ENCODE data around the gene PLK3.

The PLK3 gene

GRCh38 chr1:44778705-44779576 lies 21.2 kb upstream of the PLK3 start:
- Histone ChIP-seq H3K27ac (ENCODE audit: low read depth, low read length) (no peak overlapping the region; the same call in 1 of the 2 replicates), H3K27me3 (ENCODE audit: insufficient read depth, low read length) (no peaks in the 10 kb centered on the region), H3K4me1 (ENCODE audit: insufficient read depth, low read length) (peaks cover 12% of the 10 kb centered on the region), H3K9me3 (ENCODE audit: insufficient read depth, low read depth, low read length) (no peaks in the 10 kb centered on the region), H3K36me3 (ENCODE audit: insufficient read depth, low read length) (peaks cover 54% of the 10 kb centered on the region), H3K9ac (ENCODE audit: low read depth, low read length) (no peak overlapping the region), H3K4me3 (ENCODE audit: low read length) (no peak overlapping the region; the same call in 1 of the 2 replicates)
- 97% methylated on average over 6 of the region's 6 CpGs for WGBS

GRCh38 chr1:44780583-44781121 lies 19.5 kb upstream of the PLK3 start:
- H3K4me1 ChIP-seq (ENCODE audit: insufficient read depth, low read length): peaks cover 19% of the 10 kb centered on the region

DNA sequence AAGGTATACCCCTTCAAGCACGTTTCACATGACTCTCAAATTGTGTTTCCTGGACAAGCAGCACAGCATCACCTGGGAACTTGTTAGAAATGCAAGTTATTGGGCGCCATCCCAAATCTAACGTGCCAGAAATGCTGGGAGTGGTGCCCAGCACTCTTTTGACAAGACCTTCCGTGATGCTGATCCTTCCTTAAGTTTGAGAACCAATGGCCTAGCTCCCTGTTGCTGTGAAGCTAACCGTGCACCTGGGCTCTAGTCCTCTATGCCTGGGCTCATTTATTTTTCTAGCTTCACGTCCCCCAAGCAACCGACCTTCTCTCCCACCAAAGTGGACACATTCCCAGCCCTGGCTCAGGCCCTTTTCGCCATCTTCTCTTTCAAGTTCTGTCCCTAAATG lies 16.5 kb upstream of the PLK3 start:
- Histone ChIP-seq H3K9me3 (ENCODE audit: insufficient read depth, low read depth, low read length) (no peaks in the 10 kb centered on the region), H3K36me3 (ENCODE audit: insufficient read depth, low read length) (peaks cover 25% of the 10 kb centered on the region), H3K9ac (ENCODE audit: low read depth, low read length) (peak overlapping the region; percentile 75), H3K27ac (ENCODE audit: low read depth, low read length) (no peak overlapping the region), H3K4me3 (ENCODE audit: low read length) (peak overlapping the region; percentile 60), H3K27me3 (ENCODE audit: insufficient read depth, low read length) (peaks cover 11% of the 10 kb centered on the region), H3K4me1 (ENCODE audit: insufficient read depth, low read length) (peaks cover 26% of the 10 kb centered on the region)
- 62% methylated on average over 8 of the region's 8 CpGs for WGBS

More at GRCh38 chr1:44780583-44781121, 19.5 kb upstream of the PLK3 start:
- Histone ChIP-seq H3K4me3 (ENCODE audit: low read length) (no peak overlapping the region), H3K9me3 (ENCODE audit: insufficient read depth, low read depth, low read length) (no peaks in the 10 kb centered on the region), H3K36me3 (ENCODE audit: insufficient read depth, low read length) (peaks cover 54% of the 10 kb centered on the region), H3K27me3 (ENCODE audit: insufficient read depth, low read length) (peaks cover 8% of the 10 kb centered on the region; the same call in 1 of the 2 replicates), H3K27ac (ENCODE audit: low read depth, low read length) (no peak overlapping the region), H3K9ac (ENCODE audit: low read depth, low read length) (no peak overlapping the region)
- 94% methylated on average over 14 of the region's 14 CpGs for WGBS

DNA sequence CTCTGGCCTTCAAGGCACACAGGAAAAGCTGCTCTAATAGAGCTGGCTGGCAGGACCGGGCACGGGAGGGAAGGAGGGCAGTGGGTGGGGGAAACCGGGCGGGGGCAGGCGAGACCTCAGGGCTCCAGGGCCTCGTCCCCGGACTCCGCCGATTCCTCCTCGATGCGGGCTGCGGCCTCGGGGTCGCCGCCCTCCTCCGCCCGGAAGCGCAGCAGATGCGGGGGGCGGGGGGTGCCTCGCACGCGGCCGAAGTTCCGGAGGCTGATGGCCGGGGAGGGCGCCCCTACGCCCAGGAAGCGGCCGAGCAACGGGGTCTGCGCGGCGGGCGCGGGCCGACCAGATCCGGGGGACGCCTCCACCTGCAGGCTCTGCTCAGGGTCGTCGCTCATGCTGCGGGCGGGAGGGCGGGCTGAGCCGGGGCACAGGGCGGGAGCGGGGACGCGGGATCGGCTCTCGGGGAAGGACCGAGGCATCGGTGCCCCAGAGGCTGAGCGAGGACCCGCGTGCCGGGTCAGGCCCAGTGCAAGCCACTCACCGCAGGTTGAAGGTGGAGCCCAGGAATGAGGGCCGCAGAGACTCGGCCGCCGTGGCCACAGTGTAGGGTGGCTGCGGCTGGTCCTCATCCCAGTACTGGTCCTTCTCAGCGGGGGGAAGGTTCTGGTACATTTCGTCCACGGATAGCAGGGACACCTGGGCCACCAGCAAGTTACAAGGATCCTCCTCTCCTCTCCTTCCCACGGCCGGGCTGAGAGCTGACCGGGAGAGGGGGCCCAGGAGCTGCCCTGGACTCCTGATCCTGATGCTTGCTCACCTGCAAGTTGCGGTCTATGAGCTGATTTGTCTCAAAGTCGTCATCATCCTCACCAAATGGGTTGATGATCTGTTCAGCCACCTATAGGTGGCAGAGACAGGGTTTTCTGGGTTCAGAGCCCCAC lies 15.8 kb upstream of the PLK3 start:
- 7% methylated on average over 71 of the region's 71 CpGs for WGBS

DNA sequence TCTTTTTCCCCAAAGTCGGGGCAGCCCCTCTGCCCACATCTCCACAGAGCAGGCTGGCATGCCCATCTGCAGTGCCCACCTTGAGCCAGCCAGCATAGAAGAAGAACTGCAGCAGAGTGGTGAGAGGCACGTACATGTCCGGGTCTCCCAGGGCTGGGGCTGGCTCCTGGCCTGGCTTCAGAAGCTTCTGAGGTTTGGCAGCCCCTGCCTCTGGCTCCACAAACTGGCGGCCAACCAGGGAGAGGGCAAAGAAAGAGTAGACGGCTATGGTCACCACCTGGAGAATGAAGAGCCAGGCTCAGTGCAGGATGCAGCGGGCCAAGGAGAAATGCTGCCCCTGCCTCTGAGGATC lies 15.2 kb upstream of the PLK3 start:
- Histone ChIP-seq H3K27me3 (ENCODE audit: insufficient read depth, low read length) (peaks cover 11% of the 10 kb centered on the region), H3K9me3 (ENCODE audit: insufficient read depth, low read depth, low read length) (no peaks in the 10 kb centered on the region), H3K4me1 (ENCODE audit: insufficient read depth, low read length) (peaks cover 28% of the 10 kb centered on the region), H3K36me3 (ENCODE audit: insufficient read depth, low read length) (peaks cover 13% of the 10 kb centered on the region; the same call in 1 of the 2 replicates), H3K9ac (ENCODE audit: low read depth, low read length) (no peak overlapping the region), H3K4me3 (ENCODE audit: low read length) (peak overlapping the region; percentile 60), H3K27ac (ENCODE audit: low read depth, low read length) (no peak overlapping the region)
- 89% methylated on average over 6 of the region's 6 CpGs for WGBS

More for the DNA sequence above, 15.8 kb upstream of the PLK3 start:
- H3K36me3 ChIP-seq (ENCODE audit: insufficient read depth, low read length): peaks cover 18% of the 10 kb centered on the region
- H3K27me3 ChIP-seq (ENCODE audit: insufficient read depth, low read length): peaks cover 11% of the 10 kb centered on the region
- no peaks in the 10 kb centered on the region for H3K9me3 ChIP-seq (ENCODE audit: insufficient read depth, low read depth, low read length)
- peaks cover 26% of the 10 kb centered on the region for H3K4me1 ChIP-seq (ENCODE audit: insufficient read depth, low read length)
- no peak overlapping the region for H3K27ac ChIP-seq (ENCODE audit: low read depth, low read length)
- H3K4me3 ChIP-seq (ENCODE audit: low read length): peak overlapping the region; percentile 60
- H3K9ac ChIP-seq (ENCODE audit: low read depth, low read length): peak overlapping the region; percentile 75

- H3K9me3 ChIP-seq (ENCODE audit: insufficient read depth, low read depth, low read length): no peaks in the 10 kb centered on the region
- peaks cover 28% of the 10 kb centered on the region for H3K4me1 ChIP-seq (ENCODE audit: insufficient read depth, low read length)
- peak overlapping the region; percentile 54 for H3K4me3 ChIP-seq (ENCODE audit: low read length)
- WGBS: 29% methylated on average over 10 of the region's 11 CpGs
- H3K9ac ChIP-seq (ENCODE audit: low read depth, low read length): no peak overlapping the region
- peaks cover 7% of the 10 kb centered on the region; the same call in 1 of the 2 replicates for H3K36me3 ChIP-seq (ENCODE audit: insufficient read depth, low read length)
- H3K27ac ChIP-seq (ENCODE audit: low read depth, low read length): no peak overlapping the region
- H3K27me3 ChIP-seq (ENCODE audit: insufficient read depth, low read length): peaks cover 11% of the 10 kb centered on the region
These were observed 14.6 kb upstream of the PLK3 start for GRCh38 chr1:44785501-44786137.

DNA sequence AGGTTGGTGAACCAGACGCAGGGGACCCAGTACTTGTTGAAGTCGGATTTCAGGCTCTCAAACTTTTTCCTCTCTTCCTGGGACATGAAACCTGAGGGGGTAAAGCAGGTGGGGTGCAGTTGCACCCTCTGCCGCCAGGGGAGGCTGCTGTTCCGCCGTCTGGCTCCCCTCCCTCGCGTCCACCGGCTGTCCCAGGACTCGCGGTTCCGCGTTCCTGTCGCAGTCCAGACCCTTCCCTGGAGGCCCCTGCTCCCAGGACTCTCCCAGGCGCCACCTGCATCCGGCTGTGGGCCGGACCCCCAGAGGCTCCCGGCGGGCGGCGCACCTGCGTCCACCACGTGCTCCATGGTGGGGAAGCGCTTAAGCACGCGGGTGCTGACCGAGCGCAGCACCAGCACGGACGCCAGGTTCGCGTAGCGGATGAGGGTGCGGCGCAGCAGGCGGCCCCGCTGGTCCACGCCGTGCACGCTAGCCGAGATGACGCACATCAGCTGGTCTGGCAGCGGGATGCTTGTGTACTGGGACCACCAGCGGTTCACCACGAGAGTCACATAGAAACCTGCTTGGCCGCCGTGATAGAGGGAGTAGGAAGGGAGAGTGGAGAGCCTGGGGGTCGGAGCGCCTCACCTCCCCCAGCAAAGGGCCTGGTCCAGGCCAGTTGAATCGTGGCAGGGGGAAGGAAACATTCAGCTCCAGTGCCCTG lies 13.9 kb upstream of the PLK3 start:
- peaks cover 11% of the 10 kb centered on the region for H3K27me3 ChIP-seq (ENCODE audit: insufficient read depth, low read length)
- peak overlapping the region; percentile 54 for H3K4me3 ChIP-seq (ENCODE audit: low read length)
- peak overlapping the region; percentile 63 for H3K9ac ChIP-seq (ENCODE audit: low read depth, low read length)
- 4% methylated on average over 49 of the region's 49 CpGs for WGBS
- peaks cover 28% of the 10 kb centered on the region for H3K4me1 ChIP-seq (ENCODE audit: insufficient read depth, low read length)
- peaks cover under 1% of the 10 kb centered on the region; the same call in 1 of the 2 replicates for H3K36me3 ChIP-seq (ENCODE audit: insufficient read depth, low read length)
- H3K27ac ChIP-seq (ENCODE audit: low read depth, low read length): no peak overlapping the region
- no peaks in the 10 kb centered on the region for H3K9me3 ChIP-seq (ENCODE audit: insufficient read depth, low read depth, low read length)

DNA sequence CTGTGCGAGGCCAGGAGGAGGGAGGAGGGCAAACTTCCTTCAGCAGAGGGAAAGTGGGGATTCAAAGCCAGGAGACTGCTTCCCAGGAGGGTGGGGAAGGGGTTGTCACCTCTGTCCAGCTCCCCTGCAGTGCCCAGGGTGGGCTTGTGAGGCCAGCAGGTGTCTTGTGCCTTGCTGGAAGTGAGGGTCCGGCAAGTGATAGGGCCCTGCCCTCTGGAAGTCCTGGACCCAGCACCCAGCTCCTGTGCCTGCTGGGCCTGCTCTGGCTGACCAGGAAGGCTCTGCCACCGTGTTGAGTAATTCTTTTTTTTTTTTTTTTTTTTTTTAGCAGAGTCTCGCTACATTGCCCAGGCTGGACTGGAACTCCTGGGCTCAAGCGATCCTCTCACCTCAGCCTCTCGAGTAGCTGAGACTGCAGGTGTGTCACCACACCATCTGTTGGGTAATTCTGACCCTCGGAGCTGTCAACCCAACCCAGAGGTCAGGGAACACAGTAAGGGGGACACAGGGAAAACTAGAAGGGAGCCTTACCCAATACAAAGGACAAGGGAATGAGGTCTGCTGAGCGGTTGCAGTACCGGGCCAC lies 13.2 kb upstream of the PLK3 start:
- peak overlapping the region; percentile 54; the same call in 1 of the 2 replicates for H3K4me3 ChIP-seq (ENCODE audit: low read length)
- 83% methylated on average over 9 of the region's 9 CpGs for WGBS
- H3K27me3 ChIP-seq (ENCODE audit: insufficient read depth, low read length): peaks cover 11% of the 10 kb centered on the region
- no peak overlapping the region for H3K27ac ChIP-seq (ENCODE audit: low read depth, low read length)
- H3K9ac ChIP-seq (ENCODE audit: low read depth, low read length): peak overlapping the region; percentile 63
- no peaks in the 10 kb centered on the region for H3K9me3 ChIP-seq (ENCODE audit: insufficient read depth, low read depth, low read length)
- H3K36me3 ChIP-seq (ENCODE audit: insufficient read depth, low read length): no peaks in the 10 kb centered on the region
- H3K4me1 ChIP-seq (ENCODE audit: insufficient read depth, low read length): peaks cover 28% of the 10 kb centered on the region

- 95% methylated on average over 10 of the region's 10 CpGs for WGBS
- Histone ChIP-seq H3K36me3 (ENCODE audit: insufficient read depth, low read length) (no peaks in the 10 kb centered on the region), H3K4me3 (ENCODE audit: low read length) (no peak overlapping the region), H3K9ac (ENCODE audit: low read depth, low read length) (no peak overlapping the region), H3K27ac (ENCODE audit: low read depth, low read length) (no peak overlapping the region), H3K27me3 (ENCODE audit: insufficient read depth, low read length) (peaks cover 11% of the 10 kb centered on the region), H3K4me1 (ENCODE audit: insufficient read depth, low read length) (peaks cover 28% of the 10 kb centered on the region), H3K9me3 (ENCODE audit: insufficient read depth, low read depth, low read length) (no peaks in the 10 kb centered on the region)
These were observed 12.7 kb upstream of the PLK3 start for GRCh38 chr1:44787506-44787905.

Data from HUES64 (cell line).